AG20443 (cell line): ENCODE results near the gene GGA1.
A peak's percentile ranks its signal among the peaks of the same experiment; 100 is the strongest.
"Not testable (repeated sequence)": the region's sequence is repeated elsewhere in the genome, so short reads cannot be mapped to it uniquely, and the experiment has no call there.

ENCODE experiments used
- DNase-seq: peaks from one replicate; pipeline ENCODE4 v3.0.0; 2012; ENCODE audit warnings: low spot score, mixed read lengths

GGA1 gene

GRCh38 chr22:37609240-37610152 is 862 bp downstream of the GGA1 start:
- DNase-seq: peak; percentile 54

GRCh38 chr22:37610153-37610475 is 1.5 kb downstream of the GGA1 start:
- DNase-seq: not testable (repeated sequence)

- DNase-seq: no peak
Observed at GRCh38 chr22:37610480-37611129, 2.0 kb downstream of the GGA1 start.

- DNase-seq: no peak
Observed at GRCh38 chr22:37611207-37611606, 2.6 kb downstream of the GGA1 start.

- no peak for DNase-seq
Observed at GRCh38 chr22:37616201-37617083, 7.8 kb downstream of the GGA1 start.

GRCh38 chr22:37617431-37617830 is 8.8 kb downstream of the GGA1 start:
- no peak for DNase-seq

GRCh38 chr22:37618072-37618656 is 9.5 kb downstream of the GGA1 start:
- DNase-seq: no peak

GRCh38 chr22:37618674-37619073 is 10.0 kb downstream of the GGA1 start:
- DNase-seq: no peak

- no peak for DNase-seq
Observed at GRCh38 chr22:37619991-37620390, 11.4 kb downstream of the GGA1 start.

GRCh38 chr22:37621352-37621860 is 12.8 kb downstream of the GGA1 start:
- no peak for DNase-seq

- peak; percentile 86 for DNase-seq
Observed at GRCh38 chr22:37623075-37624016, 14.7 kb downstream of the GGA1 start.

- DNase-seq: no peak
Observed at GRCh38 chr22:37624017-37624365, 15.4 kb downstream of the GGA1 start.

- no peak for DNase-seq
Observed at GRCh38 chr22:37624876-37625275, 16.2 kb downstream of the GGA1 start.

- no peak for DNase-seq
Observed at GRCh38 chr22:37625737-37626136, 17.1 kb downstream of the GGA1 start.

- no peak for DNase-seq
Observed at GRCh38 chr22:37626144-37626543, 17.5 kb downstream of the GGA1 start.

- DNase-seq: no peak
Observed at GRCh38 chr22:37626556-37627075, 18.0 kb downstream of the GGA1 start.

- DNase-seq: no peak
Observed at GRCh38 chr22:37627121-37627520, 18.5 kb downstream of the GGA1 start.

- DNase-seq: no peak
Observed at GRCh38 chr22:37627545-37627944, 18.9 kb downstream of the GGA1 start.

- no peak for DNase-seq
Observed at GRCh38 chr22:37628830-37629229, 20.2 kb downstream of the GGA1 start.

GRCh38 chr22:37629928-37630327 is 21.3 kb downstream of the GGA1 start:
- no peak for DNase-seq
